ENCODE data around the gene TGIF1.

- TF ChIP-seq CTCF (IDR thresholded peaks at IDR 0.05 in 2 of 3, conservative IDR thresholded peaks at IDR 0.05 in 1 of 3; ENCODE audit: borderline replicate concordance in 1 of 3, insufficient read depth in 1 of 3, low read depth in 2 of 3, low read length in 2 of 3) (no peak), POLR2AphosphoS5 (IDR thresholded peaks at IDR 0.05; ENCODE audit: low read depth, low read length) (no peak), RAD21 (IDR thresholded peaks at IDR 0.05; ENCODE audit: low read depth) (no peak), EZH2phosphoT487 (IDR thresholded peaks at IDR 0.05; ENCODE audit: borderline replicate concordance) (no peak), POLR2A (IDR thresholded peaks at IDR 0.05; ENCODE audit: borderline replicate concordance, extremely low read depth, insufficient read depth, insufficient read length) (no peak), YY1 (IDR thresholded peaks at IDR 0.05; ENCODE audit: extremely low read depth, insufficient replicate concordance, low read depth, low read length) (no peak), EGR1 (IDR thresholded peaks at IDR 0.05; ENCODE audit: low read depth) (no peak)
Observed at GRCh38 chr18:3418083-3418482, 31.9 kb upstream of the TGIF1 start.

Measured in HCT116 (cell line).